HL-60 (cell line): ENCODE results near the gene MAP3K5.
"Not testable (repeated sequence)": the region's sequence is repeated elsewhere in the genome, so short reads cannot be mapped to it uniquely, and the experiment has no call there.

Source experiments
- DNase-seq, 2 experiments: peaks; one replicate each; pipeline ENCODE4 v3.0.0-alpha.2; 2010 to 2020; ENCODE audit warnings: low read depth in 1 of 2, low spot score in 1 of 2
- H3K27ac ChIP-seq: fragments of 250-450 bp; sonication (Bioruptor Pico); replicated peaks from 2 replicates; pipeline ENCODE4 v1.5.1; 2020; ENCODE audit warnings: mild to moderate bottlenecking, moderate library complexity
- H3K27me3 ChIP-seq: fragments of 250-450 bp; sonication (Bioruptor Pico); 2 replicates; pipeline ENCODE4 v1.5.1; 2021; ENCODE audit warnings: mild to moderate bottlenecking, moderate library complexity; ENCODE audit not compliant: insufficient read depth, poor library complexity, severe bottlenecking
- H3K4me3 ChIP-seq: replicated peaks from 2 replicates; pipeline ENCODE4 v1.5.1; 2011; ENCODE audit warnings: mild to moderate bottlenecking, control low read depth, low read length; ENCODE audit not compliant: insufficient read depth
- GABPA ChIP-seq: IDR thresholded peaks from 2 replicates; pipeline ENCODE4 v1.6.1; 2012; ENCODE audit warnings: low read depth
- POLR2AphosphoS5 ChIP-seq: IDR thresholded peaks from 2 replicates; pipeline ENCODE4 v1.6.1; 2012; ENCODE audit warnings: low read depth
- SPI1 ChIP-seq: IDR thresholded peaks from 2 replicates; pipeline ENCODE4 v1.6.1; 2012; ENCODE audit warnings: low read depth, mild to moderate bottlenecking, borderline replicate concordance
- TF ChIP-seq, protein P1 (sequence below): IDR thresholded peaks from one replicate; pipeline ENCODE4 v1.5.1; 2011; ENCODE audit warnings: low read length, control low read depth, inconsistent platforms; ENCODE audit not compliant: insufficient read depth
- TF ChIP-seq, protein P2 (sequence below): IDR thresholded peaks from 2 replicates; pipeline ENCODE4 v1.6.1; 2012; ENCODE audit warnings: low read depth; ENCODE audit not compliant: insufficient replicate concordance

Gene MAP3K5

GRCh38 chr6:136791296-136792094 is 782 bp downstream of the MAP3K5 start:
- DNase-seq, result peak in 1 of 2 experiments; percentile 82
- peak overlapping the region; percentile 91 for H3K27ac ChIP-seq
- TF ChIP-seq, protein P1, sequence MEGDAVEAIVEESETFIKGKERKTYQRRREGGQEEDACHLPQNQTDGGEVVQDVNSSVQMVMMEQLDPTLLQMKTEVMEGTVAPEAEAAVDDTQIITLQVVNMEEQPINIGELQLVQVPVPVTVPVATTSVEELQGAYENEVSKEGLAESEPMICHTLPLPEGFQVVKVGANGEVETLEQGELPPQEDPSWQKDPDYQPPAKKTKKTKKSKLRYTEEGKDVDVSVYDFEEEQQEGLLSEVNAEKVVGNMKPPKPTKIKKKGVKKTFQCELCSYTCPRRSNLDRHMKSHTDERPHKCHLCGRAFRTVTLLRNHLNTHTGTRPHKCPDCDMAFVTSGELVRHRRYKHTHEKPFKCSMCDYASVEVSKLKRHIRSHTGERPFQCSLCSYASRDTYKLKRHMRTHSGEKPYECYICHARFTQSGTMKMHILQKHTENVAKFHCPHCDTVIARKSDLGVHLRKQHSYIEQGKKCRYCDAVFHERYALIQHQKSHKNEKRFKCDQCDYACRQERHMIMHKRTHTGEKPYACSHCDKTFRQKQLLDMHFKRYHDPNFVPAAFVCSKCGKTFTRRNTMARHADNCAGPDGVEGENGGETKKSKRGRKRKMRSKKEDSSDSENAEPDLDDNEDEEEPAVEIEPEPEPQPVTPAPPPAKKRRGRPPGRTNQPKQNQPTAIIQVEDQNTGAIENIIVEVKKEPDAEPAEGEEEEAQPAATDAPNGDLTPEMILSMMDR, result no peak
- peak; percentile 52 for TF ChIP-seq POLR2AphosphoS5
- H3K27me3 ChIP-seq, result no peaks in the 10 kb centered on the region
- peak overlapping the region; percentile 87 for H3K4me3 ChIP-seq

DNA sequence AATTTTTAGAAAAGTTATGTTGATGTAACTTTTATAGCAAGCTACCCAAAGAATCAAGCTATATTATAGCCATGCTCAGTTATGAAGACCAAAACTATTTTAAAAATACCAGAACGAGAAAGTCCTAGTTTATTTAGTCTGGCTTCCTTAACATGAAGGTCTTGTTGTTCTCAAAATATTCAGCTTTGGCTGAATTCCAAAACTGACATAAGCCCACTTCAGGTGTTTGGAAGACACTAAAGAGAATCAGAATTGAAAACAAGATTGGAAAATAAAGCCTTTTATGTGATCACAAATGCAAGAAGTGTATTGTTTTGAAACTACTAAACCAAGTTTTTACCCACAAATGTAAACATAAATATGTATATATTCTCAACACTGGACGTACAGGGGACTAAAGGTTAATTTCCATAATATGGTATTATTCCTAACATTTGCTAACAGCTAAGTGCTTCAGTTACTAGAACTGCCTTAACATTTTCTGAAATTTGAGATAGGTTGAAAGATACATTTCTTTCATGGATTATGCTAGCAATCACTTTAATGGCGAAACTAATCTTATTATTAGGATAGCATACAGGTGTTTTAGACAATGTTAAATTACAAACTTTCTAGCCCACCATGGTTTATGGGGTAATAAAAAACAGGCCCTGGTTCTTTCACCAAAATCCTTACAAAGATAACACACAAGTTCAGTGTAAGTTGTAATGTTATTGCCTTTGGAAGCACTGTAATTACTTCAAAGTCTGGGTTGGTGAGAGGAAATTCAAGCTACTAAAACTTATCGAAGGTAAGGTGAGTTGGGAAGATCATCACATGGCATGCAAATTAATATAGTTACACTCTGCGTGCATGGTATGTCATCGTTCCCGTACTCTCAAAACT is 1.6 kb downstream of the MAP3K5 start:
- H3K4me3 ChIP-seq, result peak overlapping the region; percentile 87
- H3K27ac ChIP-seq, result peak overlapping the region; percentile 91
- DNase-seq, result no peak
- H3K27me3 ChIP-seq, result no peaks in the 10 kb centered on the region
- TF ChIP-seq, protein P2, sequence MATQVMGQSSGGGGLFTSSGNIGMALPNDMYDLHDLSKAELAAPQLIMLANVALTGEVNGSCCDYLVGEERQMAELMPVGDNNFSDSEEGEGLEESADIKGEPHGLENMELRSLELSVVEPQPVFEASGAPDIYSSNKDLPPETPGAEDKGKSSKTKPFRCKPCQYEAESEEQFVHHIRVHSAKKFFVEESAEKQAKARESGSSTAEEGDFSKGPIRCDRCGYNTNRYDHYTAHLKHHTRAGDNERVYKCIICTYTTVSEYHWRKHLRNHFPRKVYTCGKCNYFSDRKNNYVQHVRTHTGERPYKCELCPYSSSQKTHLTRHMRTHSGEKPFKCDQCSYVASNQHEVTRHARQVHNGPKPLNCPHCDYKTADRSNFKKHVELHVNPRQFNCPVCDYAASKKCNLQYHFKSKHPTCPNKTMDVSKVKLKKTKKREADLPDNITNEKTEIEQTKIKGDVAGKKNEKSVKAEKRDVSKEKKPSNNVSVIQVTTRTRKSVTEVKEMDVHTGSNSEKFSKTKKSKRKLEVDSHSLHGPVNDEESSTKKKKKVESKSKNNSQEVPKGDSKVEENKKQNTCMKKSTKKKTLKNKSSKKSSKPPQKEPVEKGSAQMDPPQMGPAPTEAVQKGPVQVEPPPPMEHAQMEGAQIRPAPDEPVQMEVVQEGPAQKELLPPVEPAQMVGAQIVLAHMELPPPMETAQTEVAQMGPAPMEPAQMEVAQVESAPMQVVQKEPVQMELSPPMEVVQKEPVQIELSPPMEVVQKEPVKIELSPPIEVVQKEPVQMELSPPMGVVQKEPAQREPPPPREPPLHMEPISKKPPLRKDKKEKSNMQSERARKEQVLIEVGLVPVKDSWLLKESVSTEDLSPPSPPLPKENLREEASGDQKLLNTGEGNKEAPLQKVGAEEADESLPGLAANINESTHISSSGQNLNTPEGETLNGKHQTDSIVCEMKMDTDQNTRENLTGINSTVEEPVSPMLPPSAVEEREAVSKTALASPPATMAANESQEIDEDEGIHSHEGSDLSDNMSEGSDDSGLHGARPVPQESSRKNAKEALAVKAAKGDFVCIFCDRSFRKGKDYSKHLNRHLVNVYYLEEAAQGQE, result no peak
- no peak for TF ChIP-seq POLR2AphosphoS5
- TF ChIP-seq, protein P1, result no peak
- TF ChIP-seq GABPA, result no peak
- TF ChIP-seq SPI1, result no peak

DNA sequence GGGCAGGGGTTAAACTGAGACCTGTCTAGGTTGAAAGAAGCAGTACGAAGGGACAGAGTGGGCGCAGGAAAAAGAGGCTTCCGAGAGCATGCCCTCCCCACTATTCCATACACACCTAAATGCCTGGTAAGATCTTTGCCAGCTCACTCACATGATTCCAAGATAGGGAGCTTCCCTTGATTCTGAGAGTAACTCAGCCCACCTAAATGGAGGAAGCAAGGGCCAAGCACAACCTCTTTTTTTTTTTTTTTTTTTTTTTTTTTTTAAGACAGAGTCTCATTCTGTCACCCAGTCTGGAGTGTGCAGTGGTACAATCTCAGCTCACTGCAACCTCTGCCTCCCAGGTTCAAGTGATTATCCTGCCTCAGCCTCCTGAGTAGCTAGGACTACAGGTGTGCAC is 2.8 kb downstream of the MAP3K5 start:
- H3K27ac ChIP-seq, H3K27me3 ChIP-seq, H3K4me3 ChIP-seq, DNase-seq: not testable (repeated sequence)

DNA sequence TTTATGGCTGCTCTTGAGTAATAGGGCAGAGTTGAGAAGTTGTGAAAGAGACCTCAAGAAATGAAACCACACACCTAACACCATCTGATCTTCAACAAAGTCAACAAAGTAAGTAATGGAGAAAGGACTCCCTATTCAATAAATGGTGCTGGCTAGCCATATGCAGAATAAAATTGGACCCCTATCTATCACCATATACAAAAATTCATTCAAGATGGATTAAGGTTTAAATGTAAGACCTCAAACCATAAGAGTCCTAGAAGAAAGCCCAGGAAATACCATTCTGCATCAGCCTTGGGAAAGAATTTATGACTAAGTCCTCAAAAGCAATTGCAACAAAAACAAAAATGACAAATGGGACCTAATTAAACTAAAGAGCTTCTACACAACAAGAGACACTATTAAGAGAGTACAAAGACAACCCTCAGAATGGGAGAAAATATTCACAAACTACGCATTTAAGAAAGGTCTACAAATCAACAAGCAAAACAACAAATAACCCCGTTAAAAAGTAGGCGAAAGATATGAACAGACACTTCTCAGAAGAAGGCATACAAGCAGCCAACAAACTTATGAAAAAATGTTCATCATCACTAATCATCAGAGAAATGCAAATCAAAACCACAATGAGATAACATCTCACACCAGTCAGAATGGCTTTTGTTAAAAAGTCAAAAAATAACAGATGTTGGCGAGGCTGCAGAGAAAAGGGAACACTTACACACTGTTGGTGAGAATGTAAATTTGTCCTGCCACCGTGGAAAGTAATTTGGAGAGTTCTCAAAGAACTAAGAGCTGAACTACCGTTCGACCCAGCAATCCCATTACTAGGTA is 4.0 kb downstream of the MAP3K5 start:
- H3K4me3 ChIP-seq, result no peak overlapping the region
- TF ChIP-seq POLR2AphosphoS5 (no peak), GABPA (no peak), SPI1 (no peak)
- TF ChIP-seq, protein P1, result no peak
- TF ChIP-seq, protein P2, result no peak
- peak overlapping the region; percentile 65 for H3K27ac ChIP-seq
- H3K27me3 ChIP-seq, result no peaks in the 10 kb centered on the region
- DNase-seq, result peak in 1 of 2 experiments; percentile 63
